ENCODE results near the gene STEAP1B. TPM values are rescaled to one million over a fixed set of nuclear protein-coding genes. Genes with fewer than 3 reads are reported as not detected.

STEAP1B gene
- total RNA-seq, 1 donor from 2014 or later, result 9.5 TPM

DNA sequence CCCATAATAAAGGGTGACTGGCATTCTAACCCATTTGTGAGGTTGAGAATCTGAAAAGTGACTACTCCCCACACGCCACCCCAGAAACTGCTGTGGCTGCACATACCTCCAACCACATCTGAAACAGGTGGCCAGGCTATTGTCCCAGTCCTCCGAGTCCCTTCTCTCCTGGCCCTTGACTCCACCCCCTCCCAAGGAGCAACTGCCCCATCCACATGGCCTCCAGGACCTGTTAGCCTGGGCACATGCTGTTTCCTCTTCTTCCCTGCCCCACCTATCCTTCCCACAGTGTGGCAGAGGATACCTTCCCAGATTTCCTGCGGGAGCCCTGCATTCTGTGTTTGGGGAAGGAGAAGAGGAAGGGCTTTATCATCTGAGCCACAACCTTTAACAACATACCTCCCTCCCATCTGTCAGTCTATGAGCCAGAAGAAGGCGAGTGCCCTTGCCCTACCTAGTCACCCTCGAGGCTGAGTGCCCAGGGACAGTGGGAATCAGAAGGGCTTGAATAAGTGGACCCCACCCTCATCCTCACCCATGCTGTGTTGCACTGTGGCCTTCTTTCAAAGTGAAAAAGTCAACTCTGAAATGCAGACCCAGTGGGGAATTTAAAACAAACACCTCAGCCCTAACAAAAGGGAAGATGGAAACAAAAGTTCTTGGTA lies 11.9 kb downstream of the STEAP1B start:
- Mint-ChIP-seq H3K27me3 (ENCODE audit: low read depth) (no peaks in the 10 kb centered on the region), H3K4me1 (peaks cover 17% of the 10 kb centered on the region), H3K4me3 (no peak overlapping the region), H3K27ac (ENCODE audit: unreplicated experiment) (no peak overlapping the region), H3K9me3 (no peaks in the 10 kb centered on the region), H3K36me3 (ENCODE audit: low read depth) (peaks cover 18% of the 10 kb centered on the region)
- TF ChIP-seq, protein P1, sequence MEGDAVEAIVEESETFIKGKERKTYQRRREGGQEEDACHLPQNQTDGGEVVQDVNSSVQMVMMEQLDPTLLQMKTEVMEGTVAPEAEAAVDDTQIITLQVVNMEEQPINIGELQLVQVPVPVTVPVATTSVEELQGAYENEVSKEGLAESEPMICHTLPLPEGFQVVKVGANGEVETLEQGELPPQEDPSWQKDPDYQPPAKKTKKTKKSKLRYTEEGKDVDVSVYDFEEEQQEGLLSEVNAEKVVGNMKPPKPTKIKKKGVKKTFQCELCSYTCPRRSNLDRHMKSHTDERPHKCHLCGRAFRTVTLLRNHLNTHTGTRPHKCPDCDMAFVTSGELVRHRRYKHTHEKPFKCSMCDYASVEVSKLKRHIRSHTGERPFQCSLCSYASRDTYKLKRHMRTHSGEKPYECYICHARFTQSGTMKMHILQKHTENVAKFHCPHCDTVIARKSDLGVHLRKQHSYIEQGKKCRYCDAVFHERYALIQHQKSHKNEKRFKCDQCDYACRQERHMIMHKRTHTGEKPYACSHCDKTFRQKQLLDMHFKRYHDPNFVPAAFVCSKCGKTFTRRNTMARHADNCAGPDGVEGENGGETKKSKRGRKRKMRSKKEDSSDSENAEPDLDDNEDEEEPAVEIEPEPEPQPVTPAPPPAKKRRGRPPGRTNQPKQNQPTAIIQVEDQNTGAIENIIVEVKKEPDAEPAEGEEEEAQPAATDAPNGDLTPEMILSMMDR (conservative IDR thresholded peaks at IDR 0.05), result no peak
- no peak for DNase-seq (ENCODE audit: low read depth, low spot score)

DNA sequence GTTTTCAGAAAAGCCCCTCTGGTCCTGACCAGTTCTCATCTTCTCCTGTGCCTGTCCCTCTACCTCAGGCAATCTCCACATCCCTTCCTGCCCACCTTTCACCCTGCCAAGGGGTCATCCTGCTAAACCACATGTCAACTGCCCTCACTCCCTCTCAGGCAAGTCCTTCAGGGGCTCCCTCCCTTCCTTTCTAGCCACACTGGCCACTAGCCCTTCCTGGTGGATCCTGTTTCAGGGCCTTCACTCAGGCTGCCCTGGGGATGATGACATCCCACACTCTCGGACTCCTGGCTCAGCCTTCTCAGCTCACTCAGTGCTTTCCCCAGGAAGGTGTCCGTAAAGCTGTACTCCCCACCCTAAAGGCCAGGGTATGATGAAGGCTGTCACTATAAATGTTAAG lies 13.4 kb downstream of the STEAP1B start:
- TF ChIP-seq, protein P1 (conservative IDR thresholded peaks at IDR 0.05), result no peak
- Mint-ChIP-seq H3K9me3 (no peaks in the 10 kb centered on the region), H3K36me3 (ENCODE audit: low read depth) (peaks cover 17% of the 10 kb centered on the region), H3K27me3 (ENCODE audit: low read depth) (no peaks in the 10 kb centered on the region), H3K4me3 (no peak overlapping the region), H3K4me1 (peaks cover 17% of the 10 kb centered on the region), H3K27ac (ENCODE audit: unreplicated experiment) (peak overlapping the region; percentile 73)
- no peak for DNase-seq (ENCODE audit: low read depth, low spot score)

DNA sequence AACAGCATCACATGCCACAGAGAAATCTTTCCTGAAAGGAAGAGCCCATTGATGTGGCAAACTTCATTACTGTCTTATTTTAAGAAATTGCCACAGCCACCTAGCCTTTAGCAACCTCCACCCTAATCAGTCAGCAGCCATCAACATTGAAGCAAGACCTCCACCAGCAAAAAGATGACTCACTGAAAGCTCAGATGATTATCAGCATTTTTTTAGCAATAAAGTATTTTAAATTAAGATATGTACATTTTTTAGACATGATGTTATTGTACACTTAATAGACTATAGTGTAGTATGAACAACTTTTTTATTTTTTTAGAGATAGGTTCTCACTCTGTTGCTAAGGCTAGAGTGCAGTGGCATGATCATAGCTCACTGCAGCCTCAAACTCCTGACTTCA lies 14.8 kb downstream of the STEAP1B start:
- no peak for DNase-seq (ENCODE audit: low read depth, low spot score)
- TF ChIP-seq, protein P1 (conservative IDR thresholded peaks at IDR 0.05), result no peak
- Mint-ChIP-seq H3K27ac (ENCODE audit: unreplicated experiment) (no peak overlapping the region), H3K9me3 (no peaks in the 10 kb centered on the region), H3K36me3 (ENCODE audit: low read depth) (peaks cover 14% of the 10 kb centered on the region), H3K4me1 (peaks cover 17% of the 10 kb centered on the region), H3K27me3 (ENCODE audit: low read depth) (no peaks in the 10 kb centered on the region), H3K4me3 (no peak overlapping the region)

DNA sequence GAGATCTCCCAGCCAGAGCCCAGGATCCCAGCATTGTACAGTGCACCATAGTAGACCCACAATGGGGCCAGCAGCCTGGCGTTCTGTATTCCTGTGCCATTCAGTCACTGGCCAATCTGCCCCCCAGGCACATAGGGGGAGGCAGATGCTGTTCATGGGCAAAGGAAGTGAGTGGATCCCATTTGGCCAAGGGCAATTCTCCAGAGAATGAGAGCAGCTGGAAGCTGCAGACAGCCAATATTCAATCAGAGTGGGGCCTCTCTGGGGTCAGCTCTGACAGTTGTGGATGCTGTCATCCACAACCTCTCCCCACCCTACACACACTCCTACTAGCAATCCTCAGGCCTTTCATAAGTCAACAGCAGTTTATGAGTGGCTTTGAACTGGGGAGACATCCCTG lies 17.5 kb downstream of the STEAP1B start:
- Mint-ChIP-seq H3K27me3 (ENCODE audit: low read depth) (no peaks in the 10 kb centered on the region), H3K4me3 (no peak overlapping the region), H3K9me3 (no peaks in the 10 kb centered on the region), H3K27ac (ENCODE audit: unreplicated experiment) (no peak overlapping the region), H3K36me3 (ENCODE audit: low read depth) (peaks cover 14% of the 10 kb centered on the region), H3K4me1 (peaks cover 23% of the 10 kb centered on the region)
- TF ChIP-seq, protein P1 (conservative IDR thresholded peaks at IDR 0.05), result no peak
- no peak for DNase-seq (ENCODE audit: low read depth, low spot score)

DNA sequence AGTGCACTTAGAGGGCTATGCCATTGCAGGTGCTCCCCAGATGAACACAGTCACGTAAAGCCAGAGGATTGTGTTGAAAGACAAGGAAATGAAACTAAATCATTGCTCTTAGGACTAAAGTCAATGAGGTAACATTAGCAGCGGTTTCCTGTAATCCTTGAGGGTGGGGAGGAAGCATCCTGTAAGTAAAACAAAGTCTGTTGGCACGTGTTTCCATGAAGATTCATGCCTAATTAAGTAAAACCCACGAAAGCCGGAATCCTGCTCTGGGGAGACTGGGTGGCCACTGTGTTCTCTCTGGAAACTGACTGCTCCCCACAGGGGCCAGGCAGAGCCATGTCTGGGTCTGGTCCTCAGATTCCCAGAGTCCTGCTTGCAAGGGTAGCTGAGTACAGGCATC lies 18.3 kb downstream of the STEAP1B start:
- Mint-ChIP-seq H3K4me3 (no peak overlapping the region), H3K4me1 (peaks cover 16% of the 10 kb centered on the region), H3K36me3 (ENCODE audit: low read depth) (peaks cover 14% of the 10 kb centered on the region), H3K27me3 (ENCODE audit: low read depth) (no peaks in the 10 kb centered on the region), H3K27ac (ENCODE audit: unreplicated experiment) (no peak overlapping the region), H3K9me3 (no peaks in the 10 kb centered on the region)
- TF ChIP-seq, protein P1 (conservative IDR thresholded peaks at IDR 0.05), result no peak
- no peak for DNase-seq (ENCODE audit: low read depth, low spot score)

All from neural crest cell (in vitro differentiated cells).